Progenitor cell of endocrine pancreas (in vitro differentiated cells): ENCODE results near the gene MYO10. TPM values are rescaled to one million over a fixed set of nuclear protein-coding genes. Genes with fewer than 3 reads are reported as not detected.

Experiments used
- DNase-seq: peaks from one replicate; pipeline ENCODE4 v3.0.0; 2021; ENCODE audit warnings: low spot score; ENCODE audit not compliant: unreplicated experiment
- H3K27ac Mint-ChIP-seq: 2 replicates; pipeline ENCODE4 v1.8.0; 2021; ENCODE audit warnings: mild to moderate bottlenecking, moderate library complexity, mixed read lengths
- H3K27me3 Mint-ChIP-seq: 2 replicates; pipeline ENCODE4 v1.8.0; 2021; ENCODE audit warnings: mixed read lengths
- H3K36me3 Mint-ChIP-seq: 2 replicates; pipeline ENCODE4 v1.8.0; 2022; ENCODE audit warnings: mixed read lengths; ENCODE audit not compliant: insufficient read depth
- H3K4me1 Mint-ChIP-seq: 2 replicates; pipeline ENCODE4 v1.8.0; 2021; ENCODE audit warnings: low read depth, mixed read lengths
- H3K4me3 Mint-ChIP-seq: 2 replicates; pipeline ENCODE4 v1.8.0; 2021; ENCODE audit warnings: low read depth, mild to moderate bottlenecking, moderate library complexity, mixed read lengths
- H3K9me3 Mint-ChIP-seq: 2 replicates; pipeline ENCODE4 v1.8.0; 2021; ENCODE audit warnings: low read depth, mixed read lengths
- CTCF ChIP-seq: fragments of 200-600 bp; sonication (generic); IDR thresholded peaks from one replicate; pipeline ENCODE4 v1.5.0; 2021; ENCODE audit warnings: antibody characterized with exemption, mild to moderate bottlenecking; ENCODE audit not compliant: unreplicated experiment
- total RNA-seq: library from RNA; stranded (reverse); gene quantifications from 2 replicates; pipeline ENCODE4 v1.2.1, GENCODE V29; 2021

The MYO10 gene
- total RNA-seq, 1 donor from 2014 or later: 88.0 TPM

DNA sequence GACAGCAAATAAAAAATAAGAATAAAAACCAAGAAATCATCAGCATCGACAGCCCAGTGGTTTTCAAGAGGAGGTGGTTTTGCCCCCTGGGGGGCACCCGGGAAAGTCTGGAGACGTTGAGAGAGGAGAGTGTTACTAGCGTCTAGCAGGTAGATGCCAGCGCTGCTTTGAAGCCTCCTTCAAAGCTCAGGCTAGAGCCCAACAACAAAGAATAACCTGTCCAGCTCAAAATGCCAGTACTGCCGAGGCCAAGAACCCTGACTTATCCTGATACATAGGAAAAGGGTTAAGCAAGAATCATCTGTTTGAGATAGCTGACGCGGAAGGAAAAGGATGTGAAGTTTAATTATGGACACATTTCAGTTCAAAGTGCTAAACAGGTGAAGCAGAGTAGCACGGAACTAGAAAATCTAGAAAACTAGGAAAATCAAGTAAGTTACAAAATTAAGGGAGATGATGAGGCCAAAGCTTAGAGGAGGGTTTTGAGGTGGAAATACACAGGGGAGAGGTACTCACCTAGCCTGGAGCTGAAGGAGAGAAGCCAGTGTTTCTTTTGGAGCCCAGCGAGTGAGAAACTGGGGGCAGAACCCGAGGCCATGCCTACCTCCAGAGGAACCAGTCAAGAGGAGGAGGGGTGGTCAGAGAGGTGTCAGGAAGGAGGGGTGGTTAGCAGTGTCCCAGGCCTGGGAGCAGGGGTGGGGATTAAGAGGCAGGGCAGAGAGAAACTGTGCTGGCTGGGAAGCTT is 198.3 kb downstream of the MYO10 start:
- peak overlapping the region; percentile 79 for H3K4me3 Mint-ChIP-seq
- H3K4me1 Mint-ChIP-seq: peaks cover 68% of the 10 kb centered on the region
- H3K27ac Mint-ChIP-seq: peak overlapping the region; percentile 97
- no peak for DNase-seq
- no peak for TF ChIP-seq CTCF
- no peaks in the 10 kb centered on the region for H3K9me3 Mint-ChIP-seq
- no peaks in the 10 kb centered on the region for H3K27me3 Mint-ChIP-seq
- peaks cover 8% of the 10 kb centered on the region for H3K36me3 Mint-ChIP-seq

DNA sequence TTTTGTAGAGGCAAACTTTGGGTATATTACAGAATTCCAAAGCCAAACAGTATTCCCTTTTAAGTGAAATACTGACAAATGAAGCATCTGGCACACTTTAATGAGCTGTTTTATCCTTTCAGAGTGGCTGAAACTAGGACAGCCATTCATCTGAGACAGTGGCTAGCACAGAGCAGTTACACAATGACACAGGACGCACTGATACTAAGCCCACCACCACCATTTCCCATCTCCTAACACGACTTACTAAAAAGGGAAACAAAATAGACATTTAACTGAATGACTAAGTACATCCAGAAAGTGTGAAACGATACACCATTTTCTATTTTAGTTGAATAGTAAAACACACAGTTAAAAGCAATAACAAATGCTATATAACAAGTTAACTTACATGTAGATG is 198.9 kb downstream of the MYO10 start:
- TF ChIP-seq CTCF: no peak
- peaks cover 69% of the 10 kb centered on the region for H3K4me1 Mint-ChIP-seq
- peak overlapping the region; percentile 79 for H3K4me3 Mint-ChIP-seq

GRCh38 chr5:16736158-16736995 is 199.7 kb downstream of the MYO10 start:
- Mint-ChIP-seq H3K9me3 (no peaks in the 10 kb centered on the region), H3K27me3 (no peaks in the 10 kb centered on the region), H3K4me1 (peaks cover 65% of the 10 kb centered on the region), H3K4me3 (peak overlapping the region; percentile 79), H3K36me3 (peaks cover 14% of the 10 kb centered on the region), H3K27ac (peak overlapping the region; percentile 97)
- TF ChIP-seq CTCF: no peak
- DNase-seq: peak; percentile 43

More for the DNA sequence above, 198.9 kb downstream of the MYO10 start:
- Mint-ChIP-seq H3K9me3 (no peaks in the 10 kb centered on the region), H3K36me3 (peaks cover 11% of the 10 kb centered on the region), H3K27ac (peak overlapping the region; percentile 97), H3K27me3 (no peaks in the 10 kb centered on the region)
- no peak for DNase-seq

DNA sequence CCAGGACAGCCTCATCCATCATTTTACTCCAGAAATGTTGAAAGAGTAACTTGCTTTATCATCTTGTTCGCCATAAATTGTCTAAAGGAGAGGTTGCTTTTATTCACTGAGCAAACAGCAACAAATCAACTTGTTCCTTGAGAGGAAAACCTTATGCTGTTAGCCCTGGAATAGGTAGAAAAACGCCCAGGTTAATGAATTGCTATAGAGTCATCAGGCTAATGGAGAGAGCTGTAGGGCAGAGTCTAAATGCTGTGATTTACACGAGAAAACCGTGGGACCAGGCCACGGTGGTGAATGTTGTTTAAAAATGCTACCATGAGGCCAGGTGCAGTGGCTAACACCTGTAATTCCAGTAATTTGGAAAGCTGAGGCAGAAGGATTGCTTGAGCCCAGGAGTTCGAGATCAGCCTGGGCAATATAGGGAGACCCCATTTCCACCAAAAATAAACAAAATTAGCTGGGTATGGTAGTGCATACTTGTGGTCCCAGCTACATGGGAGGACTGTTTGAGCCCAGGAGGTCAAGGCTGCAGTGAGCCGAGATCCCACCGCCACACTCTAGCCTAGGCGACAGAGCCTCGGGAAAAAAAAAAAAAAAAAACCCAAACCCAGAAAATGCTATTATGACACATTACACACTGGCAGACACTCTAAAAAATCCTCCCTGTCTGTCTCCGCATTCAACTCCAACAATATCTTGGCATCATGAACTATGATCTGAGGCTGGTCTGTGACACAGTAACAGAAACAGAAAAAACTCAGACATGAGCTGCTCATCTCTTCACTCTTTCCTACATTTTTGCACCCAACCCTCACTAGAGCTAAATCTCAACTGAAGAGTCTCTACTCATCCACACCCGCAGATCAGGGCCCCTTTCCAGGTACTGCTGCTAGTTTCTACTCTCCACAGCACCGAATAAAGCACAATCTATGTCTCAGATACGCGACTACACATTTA is 200.7 kb downstream of the MYO10 start:
- TF ChIP-seq CTCF: no peak
- Mint-ChIP-seq H3K4me1 (peaks cover 58% of the 10 kb centered on the region), H3K9me3 (no peaks in the 10 kb centered on the region), H3K36me3 (peaks cover 18% of the 10 kb centered on the region), H3K27ac (peak overlapping the region; percentile 97), H3K27me3 (no peaks in the 10 kb centered on the region), H3K4me3 (peak overlapping the region; percentile 79)
- no peak for DNase-seq
